ENCODE results near the gene HACD2. TPM values are rescaled to one million over a fixed set of nuclear protein-coding genes. Genes with fewer than 3 reads are reported as not detected.

HACD2 gene
- total RNA-seq, 1 experiment from 2014 or later: 27.4 TPM

DNA sequence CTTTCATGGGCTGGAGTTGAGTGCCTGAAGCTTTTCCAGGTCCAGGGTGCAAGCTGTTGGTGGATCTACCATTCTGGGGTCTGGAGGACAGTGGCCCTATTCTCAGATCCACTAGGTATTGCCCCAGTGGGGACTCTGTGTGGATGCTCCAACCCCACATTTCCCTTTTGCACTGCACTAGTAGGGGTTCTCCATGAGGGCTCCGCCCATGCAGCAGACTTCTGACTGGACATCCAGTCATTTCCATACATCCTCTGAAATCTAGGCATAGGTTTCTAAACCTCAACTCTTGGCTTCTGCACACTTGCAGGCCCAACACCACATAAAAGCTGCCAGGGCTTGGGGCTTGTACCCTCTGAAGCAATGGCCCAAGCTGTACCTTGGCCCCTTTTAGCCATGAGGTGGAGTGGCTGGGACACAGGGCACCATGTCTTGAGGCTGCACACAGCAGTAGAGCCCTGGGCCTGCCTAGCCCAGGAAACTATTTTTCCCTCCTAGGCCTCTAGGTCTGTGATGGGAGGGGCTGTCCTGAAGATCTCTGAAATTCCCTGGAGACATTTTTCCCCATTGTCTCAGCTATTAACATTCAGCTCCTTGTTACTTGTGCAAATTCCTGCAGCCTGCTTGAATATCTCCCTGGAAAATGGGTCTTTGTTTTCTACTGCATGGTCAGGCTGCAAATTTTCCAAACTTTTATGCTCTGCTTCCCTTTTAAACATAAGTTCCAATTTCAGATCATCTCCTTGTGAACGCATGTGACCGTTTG lies 6.0 kb upstream of the HACD2 start:
- peaks cover 11 to 22% of the 10 kb centered on the region in 2 experiments; a peak in 4 of 5 replicates for H3K9me3 Mint-ChIP-seq
- Histone ChIP-seq H2BK12ac (ENCODE audit: insufficient read length, low read depth, low read length) (no peak overlapping the region), H3K27ac (ENCODE audit: insufficient read length, low read depth, low read length) (no peak overlapping the region), H3K23ac (ENCODE audit: insufficient read length, low read depth, low read length) (no peak overlapping the region), H3K4me1 (ENCODE audit: insufficient read depth, low read length) (no peaks in the 10 kb centered on the region), H2BK15ac (ENCODE audit: low read depth, low read length) (no peak overlapping the region), H4K20me1 (ENCODE audit: control insufficient read depth, insufficient read depth, insufficient read length) (no peaks in the 10 kb centered on the region), H3K9me3 (ENCODE audit: control insufficient read depth, low read depth, low read length) (no peaks in the 10 kb centered on the region), H4K5ac (ENCODE audit: insufficient read length, low read depth, low read length) (no peak overlapping the region), H3K14ac (ENCODE audit: insufficient read depth, low read length) (no peak overlapping the region), H4K8ac (replicated peaks; ENCODE audit: insufficient read length, low read depth, low read length) (no peak overlapping the region), H3K4me2 (ENCODE audit: insufficient read depth, insufficient read length, low read length) (no peak overlapping the region), H4K91ac (ENCODE audit: insufficient read length, low read depth, low read length) (no peak overlapping the region), H2AK5ac (ENCODE audit: insufficient read length, low read length) (no peak overlapping the region), H2BK20ac (ENCODE audit: low read depth, low read length, poor library complexity, severe bottlenecking) (no peak overlapping the region), H3K79me1 (ENCODE audit: insufficient read depth, low read depth, low read length, poor library complexity, severe bottlenecking) (no peaks in the 10 kb centered on the region), H2AFZ (ENCODE audit: low read length) (no peak overlapping the region), H3K79me2 (ENCODE audit: insufficient read depth, low read length) (no peaks in the 10 kb centered on the region), H3K9ac (ENCODE audit: extremely low read depth, insufficient read length, low read length) (no peak overlapping the region), H3K4ac (ENCODE audit: low read depth, low read length) (no peak overlapping the region), H3K56ac (ENCODE audit: insufficient read length, low read depth, low read length) (no peak overlapping the region), H2BK120ac (ENCODE audit: low read depth, low read length, poor library complexity, severe bottlenecking) (no peak overlapping the region), H2BK5ac (ENCODE audit: insufficient read length, low read length) (no peak overlapping the region), H3K27me3 (ENCODE audit: insufficient read depth, low read length) (no peaks in the 10 kb centered on the region), H3T11ph (ENCODE audit: low read length) (no peak overlapping the region), H3K23me2 (ENCODE audit: insufficient read length, low read depth, low read length, poor library complexity, severe bottlenecking) (peaks cover 6% of the 10 kb centered on the region), H3K18ac (ENCODE audit: insufficient read length, low read depth, low read length) (no peak overlapping the region)
- H3K36me3 Mint-ChIP-seq (ENCODE audit: insufficient read depth in 1 of 3, low read depth in 3 of 3): peaks cover 29 to 38% (median 37%) of the 10 kb centered on the region in 3 experiments
- H3K4me3 Mint-ChIP-seq: no peak overlapping the region
- peaks cover 2% of the 10 kb centered on the region; the same call in 1 of the 2 replicates for H3K27me3 Mint-ChIP-seq (ENCODE audit: low read depth)
- peaks cover 7 to 16% of the 10 kb centered on the region in 2 experiments; a peak in 3 of 4 replicates for H3K4me1 Mint-ChIP-seq
- TF ChIP-seq, protein P1, sequence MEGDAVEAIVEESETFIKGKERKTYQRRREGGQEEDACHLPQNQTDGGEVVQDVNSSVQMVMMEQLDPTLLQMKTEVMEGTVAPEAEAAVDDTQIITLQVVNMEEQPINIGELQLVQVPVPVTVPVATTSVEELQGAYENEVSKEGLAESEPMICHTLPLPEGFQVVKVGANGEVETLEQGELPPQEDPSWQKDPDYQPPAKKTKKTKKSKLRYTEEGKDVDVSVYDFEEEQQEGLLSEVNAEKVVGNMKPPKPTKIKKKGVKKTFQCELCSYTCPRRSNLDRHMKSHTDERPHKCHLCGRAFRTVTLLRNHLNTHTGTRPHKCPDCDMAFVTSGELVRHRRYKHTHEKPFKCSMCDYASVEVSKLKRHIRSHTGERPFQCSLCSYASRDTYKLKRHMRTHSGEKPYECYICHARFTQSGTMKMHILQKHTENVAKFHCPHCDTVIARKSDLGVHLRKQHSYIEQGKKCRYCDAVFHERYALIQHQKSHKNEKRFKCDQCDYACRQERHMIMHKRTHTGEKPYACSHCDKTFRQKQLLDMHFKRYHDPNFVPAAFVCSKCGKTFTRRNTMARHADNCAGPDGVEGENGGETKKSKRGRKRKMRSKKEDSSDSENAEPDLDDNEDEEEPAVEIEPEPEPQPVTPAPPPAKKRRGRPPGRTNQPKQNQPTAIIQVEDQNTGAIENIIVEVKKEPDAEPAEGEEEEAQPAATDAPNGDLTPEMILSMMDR (conservative IDR thresholded peaks at IDR 0.05): no peak
- no peak overlapping the region for H3K27ac Mint-ChIP-seq
- no CpG with 5 or more reads among the region's 3 CpGs for WGBS (ENCODE audit: extremely low coverage, insufficient read length, low lambda C conversion rate)
- DNase-seq: no peak

Measured in H9 (cell line).